Brain microvascular endothelial cell (primary cell): ENCODE results near the gene OR7G3.

Source experiments
- DNase-seq: peaks from one replicate; pipeline ENCODE4 v3.0.0-alpha.2; 2020
- H3K27ac ChIP-seq: fragments of 250-450 bp; sonication (Bioruptor Pico); 2 replicates; pipeline ENCODE4 v1.5.1; 2020; ENCODE audit warnings: mild to moderate bottlenecking, moderate library complexity
- H3K27me3 ChIP-seq: fragments of 250-450 bp; sonication (Bioruptor Pico); replicated peaks from 2 replicates; pipeline ENCODE4 v1.5.1; 2020; ENCODE audit warnings: mild to moderate bottlenecking
- H3K36me3 ChIP-seq: fragments of 250-450 bp; sonication (Bioruptor Pico); replicated peaks from 2 replicates; pipeline ENCODE4 v1.5.1; 2020; ENCODE audit warnings: mild to moderate bottlenecking
- H3K4me3 ChIP-seq: 2 replicates; pipeline ENCODE4 v1.5.1; 2011; ENCODE audit warnings: low read depth, mild to moderate bottlenecking, control low read depth, low read length, moderate library complexity
- in situ Hi-C: cut with HindIII; loops from 2 replicates; pipeline ENCODE4 v1.10.0; 2017; ENCODE audit warnings: low sequenced_read_pairs, low pct_ligation_motif_present
- TF ChIP-seq, protein P1 (sequence below): IDR thresholded peaks from 2 replicates; pipeline ENCODE4 v1.5.1; 2011; ENCODE audit warnings: low read depth, mild to moderate bottlenecking, moderate library complexity, low read length, control low read depth, inconsistent platforms; ENCODE audit errors: missing control alignments

The OR7G3 gene

DNA sequence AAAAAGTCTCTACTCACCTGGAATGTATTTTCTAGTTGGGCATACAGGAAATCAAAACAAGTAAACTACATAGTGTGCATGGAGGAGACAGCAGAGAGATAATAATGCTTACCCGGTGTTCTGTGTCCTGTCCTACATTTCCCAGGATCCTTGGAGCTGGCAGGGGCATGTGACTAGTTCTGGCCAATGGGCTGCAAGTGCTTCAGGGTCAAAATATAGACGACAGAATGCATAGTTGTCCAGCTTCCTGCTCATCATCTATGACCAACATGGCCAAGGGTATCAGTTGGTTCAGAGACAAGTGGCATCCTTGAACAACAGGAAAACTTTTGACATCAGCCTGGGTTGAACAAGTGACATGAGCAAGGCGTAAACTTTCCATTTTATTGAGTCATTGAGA is 21.9 kb upstream of the OR7G3 start:
- no peak overlapping the region for H3K4me3 ChIP-seq
- no peak overlapping the region for H3K27ac ChIP-seq
- TF ChIP-seq, protein P1, sequence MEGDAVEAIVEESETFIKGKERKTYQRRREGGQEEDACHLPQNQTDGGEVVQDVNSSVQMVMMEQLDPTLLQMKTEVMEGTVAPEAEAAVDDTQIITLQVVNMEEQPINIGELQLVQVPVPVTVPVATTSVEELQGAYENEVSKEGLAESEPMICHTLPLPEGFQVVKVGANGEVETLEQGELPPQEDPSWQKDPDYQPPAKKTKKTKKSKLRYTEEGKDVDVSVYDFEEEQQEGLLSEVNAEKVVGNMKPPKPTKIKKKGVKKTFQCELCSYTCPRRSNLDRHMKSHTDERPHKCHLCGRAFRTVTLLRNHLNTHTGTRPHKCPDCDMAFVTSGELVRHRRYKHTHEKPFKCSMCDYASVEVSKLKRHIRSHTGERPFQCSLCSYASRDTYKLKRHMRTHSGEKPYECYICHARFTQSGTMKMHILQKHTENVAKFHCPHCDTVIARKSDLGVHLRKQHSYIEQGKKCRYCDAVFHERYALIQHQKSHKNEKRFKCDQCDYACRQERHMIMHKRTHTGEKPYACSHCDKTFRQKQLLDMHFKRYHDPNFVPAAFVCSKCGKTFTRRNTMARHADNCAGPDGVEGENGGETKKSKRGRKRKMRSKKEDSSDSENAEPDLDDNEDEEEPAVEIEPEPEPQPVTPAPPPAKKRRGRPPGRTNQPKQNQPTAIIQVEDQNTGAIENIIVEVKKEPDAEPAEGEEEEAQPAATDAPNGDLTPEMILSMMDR, result no peak
- no peak for DNase-seq
- no peaks in the 10 kb centered on the region for H3K36me3 ChIP-seq
- in situ Hi-C loops, result no loop called here
- H3K27me3 ChIP-seq, result no peaks in the 10 kb centered on the region

DNA sequence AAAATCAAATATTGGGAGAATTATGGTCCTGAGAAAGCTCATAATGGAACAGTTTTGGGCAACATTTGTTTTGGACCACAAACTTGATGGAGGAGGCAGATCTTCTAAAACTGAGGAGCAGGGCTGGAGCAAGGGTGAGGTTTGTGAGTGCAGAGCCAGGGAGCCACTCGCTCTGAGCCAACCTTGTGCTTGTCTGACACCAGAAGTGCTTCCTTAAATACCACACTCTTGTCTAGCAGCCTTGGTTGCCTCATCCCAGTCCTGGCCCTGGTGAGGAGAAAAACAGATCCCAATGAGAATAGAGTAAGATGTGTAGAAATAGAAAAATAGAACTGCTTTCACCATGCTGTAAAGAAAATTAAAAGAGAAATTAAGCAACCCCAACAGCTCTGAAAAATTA is 20.1 kb upstream of the OR7G3 start:
- Histone ChIP-seq H3K4me3 (no peak overlapping the region), H3K27ac (no peak overlapping the region), H3K27me3 (no peaks in the 10 kb centered on the region), H3K36me3 (no peaks in the 10 kb centered on the region)
- TF ChIP-seq, protein P1, result no peak
- DNase-seq, result no peak
- in situ Hi-C loops, result no loop called here

DNA sequence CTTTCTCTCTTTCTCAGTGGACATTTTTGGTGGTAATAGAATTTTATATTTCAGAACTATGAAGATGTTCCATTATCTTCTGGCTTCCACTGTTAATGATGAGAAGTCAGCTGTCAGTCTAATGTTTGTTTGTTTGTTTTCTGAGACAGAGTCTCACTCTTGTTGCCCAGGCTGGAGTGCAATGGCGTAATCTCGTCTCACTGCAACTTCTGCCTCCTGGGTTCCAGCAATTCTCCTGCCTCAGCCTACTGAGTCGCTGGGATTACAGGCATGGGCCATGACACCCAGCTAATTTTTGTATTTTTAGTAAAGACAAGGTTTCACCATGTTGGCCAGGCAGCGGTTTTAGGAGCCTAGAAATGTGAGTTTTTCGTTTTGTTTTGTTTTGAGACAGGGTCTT is 18.2 kb upstream of the OR7G3 start:
- no peak for DNase-seq
- H3K27me3 ChIP-seq, result no peaks in the 10 kb centered on the region
- H3K36me3 ChIP-seq, result no peaks in the 10 kb centered on the region
- H3K27ac ChIP-seq, result no peak overlapping the region
- no peak overlapping the region for H3K4me3 ChIP-seq
- in situ Hi-C loops, result no loop called here
- TF ChIP-seq, protein P1, result no peak

DNA sequence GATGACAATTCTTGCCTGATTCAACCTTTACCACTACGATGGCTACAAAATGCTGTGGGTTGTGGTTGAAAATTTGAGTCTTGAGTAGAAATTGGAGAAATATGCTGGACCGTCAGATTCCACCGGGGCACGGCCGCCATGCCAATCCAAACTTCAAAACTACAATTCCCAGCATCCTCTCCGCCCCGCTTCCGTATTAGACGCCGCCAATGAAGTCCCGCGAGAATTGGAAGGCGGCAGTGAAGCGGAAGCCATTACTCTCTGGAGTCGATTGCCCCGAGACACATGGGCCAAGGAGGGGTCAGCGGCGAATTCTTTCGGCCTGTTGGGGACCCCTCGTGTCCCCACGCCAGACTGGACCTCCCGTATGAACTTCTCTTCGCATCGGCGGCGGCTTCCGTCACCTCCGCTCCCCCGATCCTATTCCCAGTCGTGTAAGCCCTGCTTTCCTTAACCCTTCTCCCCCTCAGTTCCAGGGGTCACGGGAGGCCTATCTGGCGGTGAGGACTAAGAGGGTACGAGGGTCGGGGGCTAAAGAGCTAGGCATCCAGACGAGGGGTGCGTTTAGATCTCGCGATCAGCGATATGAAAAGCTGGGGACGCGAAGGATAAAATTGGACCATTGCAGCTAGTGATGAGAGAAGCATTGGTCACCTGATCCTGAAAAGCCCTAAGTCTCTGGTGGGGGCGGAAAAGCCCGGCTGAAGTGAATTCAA is 13.6 kb upstream of the OR7G3 start, which contains the start of gene ZNF317:
Gene ZNF317, plus strand, starts transcription at position 239 of the 716 bp plus-strand sequence. CDS start 15,620 bp downstream, outside the sequence.
- TF ChIP-seq, protein P1, result no peak
- H3K36me3 ChIP-seq, result no peaks in the 10 kb centered on the region
- no peaks in the 10 kb centered on the region for H3K27me3 ChIP-seq
- in situ Hi-C loops, result no loop called here
- peak; percentile 93 for DNase-seq
- peak within 1 kb of the TSS; percentile 95 for H3K27ac ChIP-seq
- H3K4me3 ChIP-seq, result peak within 1 kb of the TSS; percentile 98

DNA sequence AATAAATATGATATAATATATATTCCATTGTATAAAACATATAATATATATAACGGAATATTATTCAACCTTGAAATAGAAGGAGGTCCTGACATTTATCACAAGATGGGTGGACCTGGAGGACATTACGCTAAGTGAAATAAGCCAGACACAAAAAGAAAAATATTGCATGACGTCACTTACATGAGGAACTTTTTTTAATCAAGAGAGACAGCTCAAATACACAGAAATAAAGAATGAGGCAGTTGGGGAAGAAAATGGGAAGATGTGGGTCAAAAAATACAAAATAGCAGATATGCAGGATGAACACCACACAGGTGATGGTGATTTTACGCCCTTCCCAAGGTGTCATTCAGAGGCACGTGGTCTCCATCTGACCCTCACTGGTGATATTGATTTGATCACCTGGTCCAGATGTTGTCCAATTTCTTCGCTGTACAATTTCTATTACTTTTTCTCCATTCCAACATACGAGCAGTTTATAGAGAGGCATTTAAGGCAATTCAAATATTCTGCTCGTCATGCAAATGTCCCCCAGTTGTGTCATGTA is 12.9 kb upstream of the OR7G3 start:
- H3K4me3 ChIP-seq, result peak overlapping the region; percentile 98
- H3K27me3 ChIP-seq, result no peaks in the 10 kb centered on the region
- H3K36me3 ChIP-seq, result no peaks in the 10 kb centered on the region
- peak overlapping the region; percentile 95 for H3K27ac ChIP-seq
- no peak for DNase-seq
- in situ Hi-C loops, result no loop called here
- TF ChIP-seq, protein P1, result no peak
